HG03520 (cell line): Measurements from ENCODE around the gene PBX3.

Experiments
- ATAC-seq: cut with Tn5 transposase; IDR thresholded peaks from one replicate; pipeline ENCODE4 v1.9.1; 2021; ENCODE audit warnings: mild to moderate bottlenecking, moderate library complexity; ENCODE audit not compliant: unreplicated experiment

The PBX3 gene

DNA sequence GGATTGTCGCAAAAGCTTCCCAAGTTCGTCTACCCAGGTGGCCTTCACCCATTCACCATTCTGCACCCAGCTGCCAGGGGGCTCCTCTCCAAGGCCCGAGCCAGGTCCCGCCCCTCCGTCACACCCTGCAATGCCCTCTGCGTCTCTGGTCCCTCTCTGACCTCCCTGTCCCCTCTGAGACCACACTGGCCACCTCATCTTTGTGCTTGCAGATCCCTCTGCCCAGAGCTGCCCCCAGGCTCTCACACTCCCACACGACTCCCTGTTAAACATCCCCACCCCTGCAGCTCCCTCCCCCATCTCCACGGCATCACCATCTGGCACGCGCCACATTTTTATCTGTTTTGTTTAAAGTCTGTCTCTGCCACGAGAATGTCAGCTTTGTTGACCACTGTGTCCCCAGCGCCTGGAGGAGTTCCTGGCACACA, 243.6 kb downstream of the PBX3 start:
- ATAC-seq, result no peak

- ATAC-seq, result no peak
Observed at GRCh38 chr9:125991886-125992529, 244.8 kb downstream of the PBX3 start.

GRCh38 chr9:125992557-125992956, 245.4 kb downstream of the PBX3 start:
- ATAC-seq, result no peak

GRCh38 chr9:125993466-125993865, 246.3 kb downstream of the PBX3 start:
- ATAC-seq, result no peak

DNA sequence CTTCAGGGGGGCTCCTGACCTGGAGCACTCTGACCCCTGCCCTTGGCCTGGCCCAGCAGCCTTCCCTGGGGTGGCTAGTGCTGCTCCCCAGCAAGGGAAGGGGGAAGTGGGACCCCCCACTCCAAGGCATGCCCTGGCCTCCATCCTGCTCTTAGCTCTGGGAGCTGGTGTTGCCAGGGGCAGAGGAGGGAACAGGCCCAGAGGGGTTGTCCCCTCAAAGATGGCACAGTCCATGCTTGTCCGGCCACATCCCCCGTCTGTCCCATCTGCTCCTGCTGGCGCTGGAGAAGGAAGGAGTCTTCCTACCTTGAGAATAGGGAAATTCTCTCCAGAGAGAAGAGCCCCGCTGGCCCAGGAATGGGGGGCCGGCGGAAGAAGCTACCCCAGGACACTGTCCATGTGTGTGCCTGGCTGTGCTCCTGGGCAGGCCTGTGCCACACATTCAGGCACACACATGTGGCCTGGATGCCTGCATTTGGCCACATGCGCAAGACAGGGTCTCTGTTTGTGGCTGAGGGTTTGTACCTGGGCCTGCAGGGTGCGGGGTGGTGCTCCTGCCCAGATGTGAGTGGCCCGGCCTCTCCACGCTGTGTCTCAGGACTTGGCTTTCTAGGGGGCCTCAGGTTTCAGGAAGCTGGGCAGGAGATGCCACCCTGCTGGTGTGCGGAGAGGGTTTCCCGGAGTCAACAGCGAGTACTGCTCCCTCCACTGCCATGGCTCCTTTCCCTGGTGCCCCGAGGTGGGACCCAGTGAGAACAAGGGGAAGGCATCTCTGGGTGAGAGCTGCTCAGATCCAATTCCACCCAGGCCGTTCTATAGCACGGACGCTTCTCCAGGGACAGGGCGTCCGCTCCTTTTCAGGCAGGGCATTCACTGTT, 247.1 kb downstream of the PBX3 start:
- ATAC-seq, result no peak

DNA sequence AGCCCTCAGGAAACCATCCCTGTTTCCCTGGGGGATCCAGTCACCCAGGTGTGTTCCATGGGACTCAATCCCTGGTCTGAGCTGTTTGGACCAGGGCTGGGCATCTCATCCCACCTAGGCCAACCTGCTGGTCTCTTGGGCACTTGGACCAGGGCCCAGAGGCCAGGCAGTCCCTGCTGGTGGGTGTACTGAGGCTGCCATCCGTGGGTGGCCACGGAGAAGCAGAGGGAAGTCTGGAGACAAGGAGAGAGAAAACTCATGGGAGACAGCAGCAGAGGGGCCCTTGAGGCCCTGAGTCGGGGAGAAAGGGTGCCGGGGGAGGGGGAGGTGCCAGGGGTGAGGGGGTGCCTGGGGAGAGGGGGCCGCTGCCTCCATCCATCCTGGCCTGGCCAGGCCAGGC, 247.8 kb downstream of the PBX3 start:
- no peak for ATAC-seq

GRCh38 chr9:125995706-125996105, 248.5 kb downstream of the PBX3 start:
- ATAC-seq, result no peak

GRCh38 chr9:125996791-125997190, 249.6 kb downstream of the PBX3 start:
- no peak for ATAC-seq

- ATAC-seq, result no peak
Observed at GRCh38 chr9:125997196-125997823, 250.1 kb downstream of the PBX3 start.

DNA sequence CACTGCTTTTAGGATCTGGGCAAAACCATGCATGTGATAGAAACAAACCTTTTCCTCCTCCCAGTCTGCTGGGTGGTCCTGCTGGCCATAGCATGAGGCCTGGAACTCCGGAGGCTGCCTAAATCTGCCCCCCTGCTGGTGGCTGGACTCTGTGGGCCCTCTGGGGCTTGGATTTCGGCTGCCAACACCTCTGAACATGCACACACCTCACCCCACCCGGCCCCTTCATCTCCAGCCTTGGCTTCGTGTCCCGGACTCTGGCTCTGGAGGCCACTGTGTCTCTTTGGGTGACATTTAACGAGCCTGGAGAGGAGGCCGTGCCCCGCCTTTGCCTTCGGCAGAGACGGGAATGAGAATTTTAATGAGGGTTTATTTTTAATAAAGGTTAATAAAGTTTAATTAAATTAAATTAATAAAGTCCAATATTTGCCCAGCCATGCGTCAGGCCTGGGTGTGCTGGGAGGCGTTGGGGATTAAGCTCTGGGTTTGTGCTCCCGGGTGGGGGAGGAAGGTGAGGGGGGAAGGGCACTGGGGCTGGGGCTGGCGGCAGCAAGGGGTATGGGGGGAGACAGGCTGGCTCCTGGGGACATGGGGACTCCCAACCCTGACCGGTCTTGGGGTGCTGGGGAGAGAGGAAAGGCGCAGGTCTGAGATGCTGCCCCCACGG, 251.8 kb downstream of the PBX3 start:
- ATAC-seq, result no peak

GRCh38 chr9:125999504-125999881, 252.3 kb downstream of the PBX3 start:
- no peak for ATAC-seq

GRCh38 chr9:126000256-126000655, 253.1 kb downstream of the PBX3 start:
- no peak for ATAC-seq

GRCh38 chr9:126000731-126001580, 253.8 kb downstream of the PBX3 start:
- ATAC-seq, result no peak

DNA sequence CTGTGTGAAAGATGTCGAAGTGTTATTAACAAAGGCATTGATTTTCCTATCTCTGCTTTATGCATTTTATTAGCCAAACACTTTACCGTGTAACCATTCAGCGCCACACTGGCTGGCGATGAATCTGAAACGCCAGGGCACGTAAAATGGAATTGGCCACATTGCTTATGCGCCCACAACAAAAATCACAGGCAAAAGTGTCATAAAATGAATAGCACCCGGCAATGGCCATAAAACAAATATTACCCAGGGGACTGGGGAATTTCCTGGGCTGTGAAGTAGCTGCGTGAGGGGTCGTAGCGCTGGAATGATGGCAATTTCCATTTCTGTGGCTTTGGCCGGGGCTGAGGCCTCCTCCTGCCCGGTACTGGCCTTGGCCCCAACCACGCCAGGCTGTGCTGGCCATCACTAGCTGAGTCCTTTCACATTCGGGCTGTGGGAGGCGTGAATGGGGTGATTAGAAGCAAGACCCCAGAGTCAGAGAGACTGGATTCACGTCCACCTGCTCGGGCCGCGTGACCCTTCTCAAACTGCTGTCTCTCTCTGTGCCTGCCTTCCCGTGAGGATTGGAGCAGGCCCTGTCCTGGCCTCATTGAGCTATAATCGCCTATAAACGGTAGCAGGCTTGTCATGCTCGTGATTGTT, 254.5 kb downstream of the PBX3 start:
- no peak for ATAC-seq

- ATAC-seq, result no peak
Observed at GRCh38 chr9:126002476-126003350, 255.5 kb downstream of the PBX3 start.

- ATAC-seq, result no peak
Observed at GRCh38 chr9:126009047-126009446, 261.9 kb downstream of the PBX3 start.

DNA sequence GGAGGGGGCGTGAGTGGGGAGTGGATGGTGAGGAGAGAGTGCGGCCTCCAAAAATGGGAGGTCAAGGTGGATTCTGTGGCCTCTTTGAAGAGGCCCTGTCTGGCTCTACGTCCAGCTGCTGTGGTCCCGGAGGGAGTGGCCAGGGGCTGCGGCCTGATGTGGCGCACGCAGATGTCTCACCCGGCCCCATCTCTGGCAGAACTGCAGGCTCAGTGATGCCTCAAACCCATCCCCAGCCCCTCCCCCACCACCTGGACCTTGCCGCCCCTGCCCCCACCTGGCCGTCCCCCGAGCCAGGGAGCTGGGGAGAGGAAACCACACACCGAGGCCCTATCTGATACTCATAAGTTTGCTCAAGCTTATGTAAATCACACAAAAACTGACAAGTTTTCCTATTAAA, 267.6 kb downstream of the PBX3 start:
- ATAC-seq, result no peak

DNA sequence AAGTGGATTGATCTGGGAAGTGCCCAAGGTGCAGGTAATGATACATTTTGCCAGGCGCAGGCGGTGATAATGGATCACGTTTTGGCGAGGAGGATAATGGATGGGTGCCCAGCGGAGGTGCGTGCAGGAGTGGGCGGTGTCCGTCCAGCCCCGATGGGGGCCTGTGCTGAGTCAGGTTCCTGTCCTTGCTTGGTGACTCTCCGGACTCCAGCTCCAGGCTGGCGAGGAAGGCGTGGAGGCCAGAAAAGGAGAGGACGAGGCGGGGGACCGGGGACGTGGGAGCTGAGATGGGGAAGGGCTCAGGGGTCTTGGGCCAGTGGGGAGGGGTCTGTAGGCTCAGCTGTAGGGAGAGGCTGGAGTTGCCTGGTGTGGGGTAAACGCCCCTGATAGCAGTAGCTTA, 268.3 kb downstream of the PBX3 start:
- ATAC-seq, result no peak
